SH-SY5Y (cell line): ENCODE data around the gene BPIFB3.

Source experiments
- GATA2 ChIP-seq: IDR thresholded peaks from 2 replicates; pipeline ENCODE4 v1.6.1; 2011; ENCODE audit warnings: mild to moderate bottlenecking, low read depth, low read length
- GATA3 ChIP-seq: IDR thresholded peaks from 2 replicates; pipeline ENCODE4 v1.6.1; 2011; ENCODE audit warnings: low read depth, mild to moderate bottlenecking, low read length, moderate library complexity

GRCh38 chr20:33017542-33017941, 36.2 kb upstream of the BPIFB3 start:
- no peak for TF ChIP-seq GATA3
- no peak for TF ChIP-seq GATA2
